NCI-H2029 treated with DMSO at 0.1 percent for 48 hours (cell line): ENCODE measurements around the gene MICU1.

Source experiments
- DNase-seq: peaks from one replicate; lab custom pipeline; 2025; lab: John Stamatoyannopoulos, UW

The MICU1 gene

DNA sequence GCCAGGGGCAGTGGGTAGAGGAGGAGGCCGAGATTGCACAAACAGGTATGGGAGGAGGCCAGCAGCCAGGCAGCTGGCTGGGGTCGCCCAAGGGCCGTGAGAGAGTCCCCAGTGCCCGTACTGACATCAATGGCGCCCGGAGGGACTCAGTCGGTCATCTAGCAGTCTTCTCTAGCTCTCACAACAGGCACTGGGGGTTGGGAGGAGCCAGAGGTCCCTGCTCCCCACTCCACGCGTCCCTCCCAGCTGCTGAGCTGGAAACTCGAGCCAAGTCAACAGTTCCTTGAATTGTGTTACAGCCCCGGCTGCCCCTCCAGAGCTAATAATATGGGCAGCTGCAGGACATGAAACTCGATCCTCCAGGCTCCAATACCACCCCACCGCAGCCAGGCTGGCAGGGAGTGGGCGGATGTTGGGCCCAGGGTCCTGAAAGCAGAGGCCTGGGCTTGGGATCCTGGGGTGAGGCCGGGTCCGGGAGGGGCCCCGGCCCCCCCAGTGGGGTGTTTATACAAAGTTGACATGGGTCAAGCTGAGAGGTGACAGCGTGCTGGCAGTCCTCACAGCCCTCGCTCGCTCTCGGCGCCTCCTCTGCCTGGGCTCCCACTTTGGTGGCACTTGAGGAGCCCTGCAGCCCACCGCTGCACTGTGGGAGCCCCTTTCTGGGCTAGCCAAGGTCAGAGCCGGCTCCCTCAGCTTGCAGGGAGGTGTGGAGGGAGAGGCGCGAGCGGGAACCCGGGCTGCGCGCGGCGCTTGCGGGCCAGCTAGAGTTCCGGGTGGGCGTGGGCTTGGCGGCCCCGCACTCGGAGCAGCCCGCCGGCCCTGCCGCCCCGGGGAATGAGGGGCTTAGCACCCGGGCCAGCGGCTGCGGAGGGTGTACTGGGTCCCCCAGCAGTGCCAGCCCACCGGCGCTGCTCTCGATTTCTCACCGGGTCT is 300.4 kb downstream of the MICU1 start:
- peak; percentile 54 for DNase-seq

DNA sequence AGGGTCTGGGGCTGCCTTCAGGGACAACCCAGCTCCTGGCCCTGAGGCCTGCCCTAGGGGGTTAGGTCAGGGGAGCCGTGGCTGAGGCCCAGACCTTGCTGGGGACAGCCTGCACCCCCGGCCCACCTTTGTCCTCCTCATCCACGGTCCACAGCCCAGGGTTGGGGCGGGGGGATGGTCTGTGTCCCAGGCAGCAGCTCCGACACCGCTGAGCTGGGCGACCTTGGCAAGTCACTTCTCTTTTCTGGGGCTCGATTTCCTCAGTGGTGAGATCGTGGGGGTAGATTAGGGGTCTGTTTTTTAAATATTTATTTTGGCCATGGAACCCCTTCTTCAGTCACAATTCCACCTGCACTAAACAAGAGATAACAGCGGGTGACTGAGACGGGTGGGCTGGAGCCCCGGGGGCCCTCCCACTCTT is 302.1 kb downstream of the MICU1 start:
- no peak for DNase-seq

DNA sequence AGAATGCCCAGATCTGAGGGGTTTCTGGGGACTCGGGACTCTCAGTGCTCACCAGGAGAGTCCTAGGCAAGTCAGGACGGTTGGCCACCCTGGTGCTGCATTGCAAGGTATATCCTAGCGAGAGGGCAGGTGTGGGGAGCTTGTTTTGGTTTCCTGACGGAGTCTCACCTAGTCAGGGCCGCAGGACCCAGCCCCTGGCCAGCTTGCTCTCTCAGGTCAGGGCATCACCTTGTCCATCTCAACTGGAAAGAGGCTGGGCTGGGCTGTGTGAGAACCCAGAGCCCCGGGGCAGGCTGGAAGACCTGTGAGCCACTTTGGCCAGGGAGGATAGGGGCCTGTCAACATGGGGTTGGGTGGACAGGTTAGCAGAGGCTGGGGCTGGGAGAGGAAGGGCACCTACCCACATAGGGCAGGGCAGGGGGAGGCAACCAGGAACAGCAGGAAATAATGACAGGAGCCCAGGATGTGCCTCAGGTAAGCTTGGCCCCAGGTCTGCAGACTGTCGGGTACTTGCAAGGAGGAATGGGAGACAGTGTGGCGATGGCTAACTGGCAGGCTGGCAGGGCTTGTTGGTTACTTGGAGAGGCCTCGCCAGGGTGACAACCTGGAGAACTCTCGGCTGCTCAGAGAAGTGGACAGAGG is 302.6 kb downstream of the MICU1 start:
- DNase-seq, result no peak

DNA sequence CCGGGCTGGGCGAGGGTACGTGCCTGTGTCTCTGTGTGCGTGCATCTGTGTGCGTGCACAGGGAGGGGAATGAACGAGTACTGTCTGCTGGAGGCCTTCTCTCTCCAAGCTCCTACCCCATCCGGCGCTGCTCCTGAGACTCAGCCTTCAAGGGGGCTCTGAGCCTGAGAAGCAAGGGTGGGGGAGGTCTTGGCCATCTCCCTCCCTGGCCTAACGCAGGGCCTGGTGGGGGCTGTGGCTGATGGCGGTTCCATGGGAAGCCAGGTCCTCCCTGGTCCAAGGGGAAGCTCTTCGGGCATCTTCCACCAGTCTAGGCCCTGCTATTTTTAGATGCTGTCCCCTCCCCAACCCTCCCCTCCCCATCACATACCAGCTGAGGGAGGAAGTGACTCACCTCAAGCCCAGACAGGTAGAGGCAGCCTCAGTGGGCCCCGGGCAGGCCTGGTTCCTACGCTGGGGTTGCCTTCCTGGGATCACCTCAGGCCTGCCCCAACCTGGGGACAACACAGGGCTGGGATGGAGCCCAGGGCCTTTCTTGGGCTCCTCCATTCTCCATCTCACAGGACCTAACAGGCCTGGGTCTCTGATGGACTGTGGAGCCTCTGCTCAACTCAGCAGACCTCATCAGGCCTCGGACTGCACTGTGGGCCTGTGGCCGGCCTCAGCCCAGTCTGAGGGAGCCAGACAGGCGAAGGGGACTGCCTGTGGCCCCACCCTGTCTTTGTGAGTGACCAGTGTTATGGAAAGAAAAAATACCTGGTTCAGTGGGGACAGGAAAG is 303.4 kb downstream of the MICU1 start:
- no peak for DNase-seq

DNA sequence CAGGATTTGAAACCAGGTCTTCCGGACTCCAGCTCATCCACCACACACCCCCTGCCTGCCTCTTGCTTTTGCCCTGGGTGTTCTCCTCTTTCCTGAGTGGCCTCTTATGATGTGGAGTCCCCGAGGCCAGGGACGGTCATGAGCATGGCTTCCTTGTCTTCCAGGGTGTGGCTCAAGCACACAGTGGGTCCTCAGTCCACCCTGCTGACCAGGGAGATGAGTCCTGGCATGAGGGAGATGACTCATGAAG is 303.9 kb downstream of the MICU1 start:
- DNase-seq, result no peak

DNA sequence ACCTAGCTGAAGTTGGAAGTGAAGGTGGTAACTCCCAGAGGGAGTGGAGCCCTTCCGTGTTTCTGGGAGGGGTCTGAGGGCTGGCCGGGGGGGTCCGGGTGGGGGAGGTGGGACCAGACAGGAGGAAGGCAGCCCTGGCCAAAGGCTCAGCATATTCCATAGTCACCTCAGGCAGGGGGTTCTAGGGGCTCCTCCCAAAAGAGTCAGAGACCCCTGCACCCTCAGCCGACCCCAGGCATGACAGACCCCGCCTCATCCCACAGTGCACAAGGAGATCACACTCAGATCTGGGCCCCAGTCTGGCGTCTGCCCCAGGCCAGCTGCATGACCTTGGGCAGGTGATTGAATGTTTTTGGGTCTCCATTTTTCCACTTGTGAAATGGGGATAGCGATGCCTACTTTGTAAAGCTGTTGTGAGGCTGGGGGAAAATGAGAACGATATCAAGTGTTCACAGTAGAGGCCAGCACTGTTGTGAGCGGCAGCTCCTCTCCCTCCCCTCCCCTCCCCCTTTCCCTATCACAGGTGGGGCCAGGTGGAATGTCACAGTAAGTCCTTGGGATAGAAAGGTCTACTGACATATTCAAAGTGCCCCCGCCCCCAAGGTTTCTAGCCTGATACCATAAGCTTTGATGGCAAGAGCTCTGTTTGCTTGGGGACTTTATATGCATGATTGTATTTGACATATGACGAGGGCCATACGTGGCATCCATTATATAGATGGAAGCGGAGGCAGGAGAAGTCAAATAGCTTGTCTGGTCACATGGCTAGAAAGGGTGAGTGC is 304.4 kb downstream of the MICU1 start:
- DNase-seq, result no peak

DNA sequence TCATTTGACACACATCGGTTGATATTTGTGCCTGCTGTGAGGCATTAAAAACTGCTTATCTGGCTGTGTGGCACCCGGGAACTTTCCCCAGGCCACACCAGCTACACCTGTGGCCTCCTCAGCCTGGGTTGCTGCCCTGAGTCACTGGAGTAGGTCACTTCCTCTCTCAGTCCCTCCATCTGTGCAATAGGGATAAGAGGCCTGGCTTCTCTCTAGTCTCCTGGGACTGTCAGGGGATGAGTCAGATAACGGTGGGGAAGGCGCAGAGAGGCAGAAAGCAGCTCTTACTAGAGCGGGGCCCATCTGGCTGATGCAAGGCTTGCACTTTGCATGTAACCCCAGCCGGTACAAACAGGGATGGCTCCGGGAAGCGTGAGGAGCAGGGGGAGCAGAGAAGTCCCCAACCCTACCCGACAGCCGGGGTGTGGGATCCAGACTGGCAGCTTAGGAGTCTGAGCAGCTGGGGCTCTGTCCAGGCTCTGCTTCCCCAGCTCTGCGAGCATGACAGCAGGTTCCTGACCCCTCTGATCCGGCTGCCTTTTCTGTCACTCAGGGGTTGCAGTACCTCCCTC is 305.1 kb downstream of the MICU1 start:
- DNase-seq, result no peak

DNA sequence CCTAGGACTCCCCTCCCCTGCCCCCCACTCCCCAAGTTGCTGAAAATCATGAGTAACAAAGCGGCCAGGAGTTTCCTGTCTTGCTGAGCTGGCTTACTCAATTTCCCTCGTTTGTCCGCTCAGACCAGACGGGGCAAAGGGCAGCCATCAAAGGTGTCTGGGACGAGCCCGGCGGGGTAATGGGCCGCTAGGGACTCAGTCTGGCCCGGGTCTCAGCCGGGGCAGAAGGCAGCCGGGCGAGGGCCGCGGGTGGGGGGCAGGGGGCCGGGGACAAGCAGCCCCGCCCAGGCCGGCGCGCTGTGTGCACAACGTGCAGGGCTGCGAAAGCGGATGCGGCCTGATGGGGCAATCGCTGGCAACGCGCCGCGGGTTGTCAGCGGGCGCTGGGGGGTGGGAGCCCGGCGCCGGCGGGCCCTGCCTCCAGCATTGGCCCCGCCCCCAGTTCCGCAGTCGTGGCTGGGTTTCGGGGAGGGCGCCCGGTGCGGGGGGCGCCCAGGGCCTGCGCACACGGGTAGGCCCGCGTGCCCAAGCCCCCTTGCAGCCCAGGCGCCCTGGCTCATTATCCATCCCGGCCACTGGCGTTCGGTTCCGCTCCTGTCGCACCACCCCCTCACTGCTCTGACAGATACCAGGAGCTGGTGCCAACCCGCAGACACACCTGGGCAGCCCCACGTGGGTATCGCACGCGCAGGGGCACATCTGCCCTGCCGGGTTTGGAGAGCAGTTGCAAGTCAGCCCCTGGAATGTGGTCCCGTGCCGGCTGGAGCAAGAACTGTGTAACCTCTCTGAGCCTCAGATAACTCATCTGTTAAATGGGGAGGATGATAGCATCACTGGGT is 306.2 kb downstream of the MICU1 start:
- peak; percentile 45 for DNase-seq

DNA sequence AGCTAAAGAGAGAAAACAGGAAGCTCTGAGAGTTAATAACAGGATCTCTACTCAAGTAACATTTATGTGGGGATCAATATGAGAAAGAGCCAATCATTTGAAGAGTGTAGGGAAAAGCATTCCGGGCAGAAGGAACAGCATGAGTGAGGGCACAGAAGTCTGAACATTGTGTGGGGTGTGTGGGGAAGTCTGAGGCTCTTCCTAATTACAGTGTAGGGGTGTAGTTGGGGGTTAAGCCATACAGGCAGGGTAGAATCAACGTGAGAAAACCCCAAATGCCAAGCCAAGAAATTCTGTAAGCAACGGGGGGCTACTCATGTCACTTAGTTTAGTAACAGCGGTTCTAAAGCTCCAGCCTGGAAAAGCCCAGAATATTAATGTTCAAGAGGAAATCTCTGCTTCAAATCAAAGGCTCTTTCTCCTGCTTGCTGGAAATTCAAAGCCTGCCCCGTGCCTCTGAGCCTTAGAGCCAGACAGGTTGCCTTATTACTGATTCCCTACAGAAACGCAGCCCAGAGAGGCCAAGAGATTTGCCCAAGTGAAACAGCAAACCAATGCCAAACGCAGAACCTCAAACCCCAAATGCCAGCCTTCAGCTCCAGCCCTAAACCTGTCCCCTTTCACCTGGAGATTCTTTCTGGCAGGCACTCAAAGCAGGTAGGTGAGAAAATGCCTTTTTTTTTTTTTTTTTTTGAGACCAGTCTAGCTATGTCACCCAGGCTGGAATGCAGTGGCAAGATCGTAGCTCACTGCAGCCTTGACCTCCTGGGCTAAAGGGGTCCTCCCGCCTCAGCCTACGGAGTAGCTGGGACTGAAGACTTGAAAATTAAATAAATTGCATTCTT is 307.2 kb downstream of the MICU1 start:
- no peak for DNase-seq
